Raji (cell line): ENCODE results near the gene MGMT.

Source experiments
- POLR2A ChIP-seq: IDR thresholded peaks from 2 replicates; pipeline ENCODE4 v1.6.1; 2011; ENCODE audit warnings: low read depth, low read length, control low read depth; ENCODE audit not compliant: insufficient read depth

Gene MGMT

DNA sequence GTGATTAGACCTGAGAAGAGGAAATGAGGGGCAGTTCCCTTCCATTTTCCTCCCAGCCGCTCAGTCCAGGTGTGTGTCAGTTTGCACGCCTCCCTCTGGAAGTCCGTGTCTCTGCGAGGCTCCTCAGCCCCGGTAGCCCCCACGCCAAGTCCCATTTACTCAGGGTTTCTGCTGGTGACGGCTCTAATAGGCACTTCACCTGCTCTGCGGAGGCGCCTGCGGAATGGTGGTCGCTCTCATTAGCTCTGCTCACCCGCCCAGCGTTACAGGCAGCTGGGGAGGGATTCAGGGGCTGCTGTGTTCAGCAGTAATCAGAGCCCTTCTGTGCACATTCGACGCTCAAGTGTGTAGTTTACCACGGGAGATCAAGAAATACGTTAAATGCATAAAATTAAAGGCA is 179.9 kb downstream of the MGMT start:
- TF ChIP-seq POLR2A = no peak

GRCh38 chr10:129647590-129647989 is 180.5 kb downstream of the MGMT start:
- no peak for TF ChIP-seq POLR2A

DNA sequence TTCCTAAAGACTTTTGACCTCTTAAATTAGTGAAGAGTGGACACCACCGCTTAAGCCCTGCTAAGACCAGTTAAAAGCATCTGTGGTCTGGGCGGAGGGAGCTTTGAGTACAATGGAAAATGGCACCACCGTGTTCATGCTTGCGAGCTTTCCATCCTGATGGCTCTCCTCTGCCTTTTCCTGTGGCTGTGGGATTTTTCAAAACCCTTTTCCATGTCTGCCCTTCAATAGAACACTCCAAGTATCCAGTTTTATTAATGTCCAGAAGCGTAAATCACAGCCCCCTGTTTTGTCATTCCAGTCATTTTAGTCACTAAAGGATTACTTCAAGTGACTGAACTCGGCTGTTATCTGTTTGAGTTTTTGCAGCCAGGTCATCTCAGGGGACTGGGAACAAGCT is 181.8 kb downstream of the MGMT start:
- TF ChIP-seq POLR2A = no peak

- TF ChIP-seq POLR2A = no peak
Observed at GRCh38 chr10:129652021-129652420, 185.0 kb downstream of the MGMT start.

GRCh38 chr10:129652521-129653201 is 185.6 kb downstream of the MGMT start:
- no peak for TF ChIP-seq POLR2A

DNA sequence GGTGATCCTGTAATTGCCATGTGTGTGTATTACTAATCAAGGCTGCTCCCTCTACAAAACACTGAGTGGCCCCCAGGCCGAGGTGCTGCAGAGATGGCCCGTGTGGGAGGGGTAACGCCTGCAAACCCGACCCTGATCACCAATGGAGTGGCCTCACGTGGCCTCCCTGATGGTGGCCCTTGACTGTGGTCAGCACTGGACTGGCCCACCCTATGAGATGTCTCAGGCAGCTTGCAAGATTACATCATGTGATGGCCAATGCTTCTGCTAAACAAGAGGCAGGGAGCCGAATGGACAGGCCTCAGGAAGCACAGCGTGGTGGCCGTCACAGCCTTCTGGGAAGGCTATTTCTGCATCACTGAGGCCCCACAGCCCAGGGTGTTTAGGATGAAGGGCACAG is 186.4 kb downstream of the MGMT start:
- no peak for TF ChIP-seq POLR2A

- TF ChIP-seq POLR2A = no peak
Observed at GRCh38 chr10:129653861-129654260, 186.8 kb downstream of the MGMT start.

DNA sequence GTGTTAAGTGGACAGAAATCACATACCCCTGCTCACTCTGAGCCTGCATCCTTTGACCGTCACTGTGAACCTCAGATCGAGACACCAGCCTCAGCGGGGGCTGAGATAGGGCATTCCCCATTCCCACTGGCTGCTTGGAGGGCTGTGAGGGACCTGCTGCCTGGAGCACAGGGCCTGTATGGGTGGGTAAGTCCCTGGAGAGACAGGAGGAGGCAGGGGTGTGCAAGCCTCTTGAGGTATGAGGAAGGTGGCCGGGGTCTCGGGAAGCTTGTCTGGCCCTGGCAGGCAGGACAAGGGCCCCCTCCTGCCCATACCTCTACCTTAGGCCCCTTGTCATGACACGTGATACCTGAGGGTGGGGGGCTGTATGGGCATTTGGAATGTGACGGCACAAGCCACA is 187.4 kb downstream of the MGMT start:
- TF ChIP-seq POLR2A = no peak

DNA sequence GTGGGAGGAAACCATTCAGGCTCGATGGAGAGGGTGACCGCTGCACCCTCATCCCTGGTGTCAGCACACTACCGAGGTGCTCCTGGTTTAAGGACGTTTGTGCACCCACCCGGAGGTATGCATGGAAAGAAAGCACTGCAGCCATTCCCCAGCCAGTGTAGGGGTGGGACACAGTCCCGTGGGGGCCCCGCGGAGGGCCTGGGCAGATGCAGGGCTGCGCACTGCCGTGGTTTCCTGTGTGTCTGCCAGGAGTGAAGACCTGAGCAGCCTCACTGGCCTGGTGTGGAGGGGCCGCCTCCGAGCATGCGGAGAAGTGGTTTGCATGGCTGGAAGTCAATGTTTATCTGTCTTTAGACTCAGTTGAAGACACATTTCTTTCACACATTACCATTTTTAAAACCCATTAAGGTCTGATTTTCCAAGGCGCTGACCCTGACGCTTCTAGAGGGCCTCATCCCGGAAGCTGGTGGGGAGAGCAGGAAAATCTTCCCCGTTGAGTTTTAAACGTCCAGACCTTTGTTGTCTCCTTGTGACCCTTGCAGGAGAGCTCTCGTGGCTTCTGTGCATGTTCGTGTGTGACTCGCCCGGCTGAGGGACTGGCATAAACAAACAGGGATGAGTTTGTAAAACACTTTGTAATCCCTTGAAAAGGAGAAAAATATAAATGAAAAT is 188.1 kb downstream of the MGMT start:
- no peak for TF ChIP-seq POLR2A

DNA sequence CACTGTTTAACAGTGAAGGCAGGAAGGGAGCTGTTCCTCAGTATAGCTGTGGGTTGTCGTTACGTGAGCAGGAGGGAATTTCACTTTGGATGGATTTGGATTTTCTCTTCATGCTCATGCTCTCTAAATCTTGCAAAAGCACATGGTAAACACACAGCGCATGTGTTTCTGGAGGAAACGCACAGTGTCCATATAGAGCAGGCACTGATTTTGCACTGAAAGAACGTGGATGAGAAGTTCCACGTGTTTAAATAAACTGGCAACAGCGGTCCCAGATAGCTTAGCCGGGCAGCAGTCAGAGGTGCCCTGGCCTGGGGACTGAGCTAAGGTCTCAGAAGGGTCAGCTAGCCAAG is 188.6 kb downstream of the MGMT start:
- TF ChIP-seq POLR2A = no peak

GRCh38 chr10:129656642-129657041 is 189.6 kb downstream of the MGMT start:
- no peak for TF ChIP-seq POLR2A

DNA sequence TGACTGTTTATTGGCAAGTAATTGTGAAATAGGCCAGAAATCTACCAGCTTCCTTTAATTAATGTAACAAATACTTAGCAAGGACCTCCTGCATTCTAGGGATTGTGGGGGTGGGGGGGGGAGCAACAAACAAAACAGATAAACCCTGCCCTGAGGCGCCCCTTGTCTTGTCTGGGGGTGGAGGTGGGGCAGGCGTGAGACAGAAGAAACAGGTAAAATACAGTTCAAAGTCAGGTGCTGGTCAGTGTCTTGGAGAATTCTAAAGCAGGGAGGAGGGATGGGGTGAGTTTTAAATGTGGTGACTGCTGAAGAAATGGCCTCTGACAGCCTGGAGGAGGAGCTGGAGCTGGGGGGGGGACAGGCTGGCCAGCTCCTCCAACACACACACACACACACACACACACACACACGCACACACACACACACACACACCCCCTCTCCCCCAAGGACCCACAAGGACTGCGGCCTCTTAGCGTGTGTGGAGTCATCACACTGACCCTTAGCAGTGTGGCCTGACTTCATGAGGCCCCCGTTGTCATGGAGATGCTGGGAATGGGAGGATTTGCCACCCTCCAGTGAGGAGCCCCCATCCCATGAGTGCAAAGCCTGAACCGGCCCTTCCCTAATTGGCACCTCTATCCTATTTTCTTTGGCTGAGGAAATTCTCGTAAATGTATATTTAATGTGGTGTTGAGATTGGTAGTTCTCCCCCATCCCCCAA is 190.4 kb downstream of the MGMT start:
- TF ChIP-seq POLR2A = no peak

DNA sequence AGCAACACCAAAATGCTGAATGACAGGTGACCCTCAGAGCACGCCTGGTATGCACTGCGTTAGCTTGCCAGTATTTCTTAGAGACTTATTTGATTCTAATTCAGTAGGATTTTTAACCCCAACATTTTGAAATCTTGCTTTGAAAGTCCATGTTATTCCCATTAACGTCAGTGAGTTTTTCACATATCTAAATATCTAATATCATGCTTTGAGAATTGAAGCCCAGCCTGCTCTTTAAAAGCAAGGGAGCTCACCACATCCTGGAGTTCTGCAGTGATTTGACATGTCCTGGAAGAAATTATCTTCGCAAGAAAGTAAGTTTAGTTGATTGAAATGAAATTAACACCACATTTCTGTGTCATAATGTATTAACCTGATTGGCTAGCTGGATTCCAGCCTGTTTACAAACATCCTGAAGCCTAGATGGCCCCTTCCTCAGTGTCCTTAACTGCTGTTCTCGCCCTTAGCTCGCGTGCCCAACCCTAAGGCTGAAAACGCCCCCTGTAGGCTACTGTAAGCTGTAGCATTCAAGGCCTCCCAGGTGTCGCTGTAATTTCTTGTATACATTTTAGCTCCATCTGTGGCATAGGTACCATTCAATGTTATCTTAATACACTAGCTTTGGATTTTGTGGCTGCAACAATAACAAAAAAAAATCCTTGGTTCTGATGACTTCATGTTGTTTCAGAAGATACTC is 191.5 kb downstream of the MGMT start:
- TF ChIP-seq POLR2A = no peak

- TF ChIP-seq POLR2A = no peak
Observed at GRCh38 chr10:129659508-129660268, 192.6 kb downstream of the MGMT start.

DNA sequence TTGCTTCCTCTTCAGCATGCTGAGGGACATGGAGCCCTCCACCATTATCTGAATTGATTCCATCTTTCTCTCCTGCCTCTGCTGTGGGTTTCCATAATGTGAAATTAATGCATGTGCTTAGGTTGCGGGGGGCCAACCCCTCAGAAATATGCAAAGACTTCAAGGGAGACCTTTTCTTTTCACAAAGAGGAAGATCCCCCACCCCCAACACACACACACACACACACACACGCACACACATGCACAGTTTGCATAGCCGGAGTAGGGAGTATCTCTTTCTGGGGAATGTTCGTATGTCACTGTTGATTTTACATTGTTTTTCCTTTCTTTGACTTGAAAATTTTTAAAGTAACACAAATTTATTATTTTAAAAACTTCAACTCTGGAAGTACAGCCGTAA is 193.5 kb downstream of the MGMT start:
- no peak for TF ChIP-seq POLR2A
